COR-L47 (cell line): ENCODE results near the gene COL6A2.
"Not testable (repeated sequence)": the region's sequence is repeated elsewhere in the genome, so short reads cannot be mapped to it uniquely, and the experiment has no call there.

Experiments used
- DNase-seq: peaks from one replicate; lab custom pipeline; 2025; lab: John Stamatoyannopoulos, UW

The COL6A2 gene

GRCh38 chr21:46126309-46127238, 28.7 kb downstream of the COL6A2 start:
- no peak for DNase-seq

DNA sequence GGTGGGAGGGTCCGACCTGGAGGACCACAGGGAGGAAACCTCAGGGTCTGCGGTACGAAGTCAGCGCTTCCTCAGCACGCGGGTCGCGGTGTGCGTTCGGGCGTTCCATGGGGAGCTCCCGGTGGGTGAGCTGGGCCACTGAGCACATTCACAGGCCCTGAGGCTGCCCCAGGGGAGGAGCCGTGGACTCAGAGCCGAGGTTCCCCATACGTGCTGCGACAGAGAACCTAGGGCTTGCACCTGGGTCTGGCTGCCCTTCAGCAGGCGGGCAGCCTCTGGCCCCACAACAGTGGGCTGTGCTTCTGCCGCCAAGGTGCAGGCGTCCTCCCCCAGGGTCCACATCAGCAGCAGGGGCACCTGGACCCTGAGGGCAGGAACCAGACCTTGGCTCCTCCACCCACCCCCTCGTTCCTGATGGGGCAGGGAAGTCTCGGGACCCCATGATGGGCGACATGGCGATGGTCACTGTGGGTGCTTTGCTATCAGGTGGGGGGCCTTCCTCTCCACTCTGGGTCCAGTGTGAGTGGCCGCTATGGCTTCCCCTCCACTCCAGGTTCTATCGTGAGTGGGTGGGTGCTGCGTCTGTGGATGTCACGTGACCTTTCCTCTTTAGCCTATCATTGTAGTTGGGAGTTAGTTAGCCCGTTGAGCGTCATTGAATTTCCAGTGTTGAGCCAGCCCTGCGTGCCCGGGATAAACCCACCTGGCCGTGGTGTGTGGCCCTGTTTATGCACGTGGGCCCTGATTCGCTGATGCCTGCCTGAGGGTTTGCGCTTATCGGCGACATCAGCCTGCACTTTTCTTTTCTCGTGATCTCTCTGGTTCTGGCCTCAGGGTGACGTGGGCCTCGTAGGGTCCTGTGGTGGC, 29.6 kb downstream of the COL6A2 start:
- no peak for DNase-seq

DNA sequence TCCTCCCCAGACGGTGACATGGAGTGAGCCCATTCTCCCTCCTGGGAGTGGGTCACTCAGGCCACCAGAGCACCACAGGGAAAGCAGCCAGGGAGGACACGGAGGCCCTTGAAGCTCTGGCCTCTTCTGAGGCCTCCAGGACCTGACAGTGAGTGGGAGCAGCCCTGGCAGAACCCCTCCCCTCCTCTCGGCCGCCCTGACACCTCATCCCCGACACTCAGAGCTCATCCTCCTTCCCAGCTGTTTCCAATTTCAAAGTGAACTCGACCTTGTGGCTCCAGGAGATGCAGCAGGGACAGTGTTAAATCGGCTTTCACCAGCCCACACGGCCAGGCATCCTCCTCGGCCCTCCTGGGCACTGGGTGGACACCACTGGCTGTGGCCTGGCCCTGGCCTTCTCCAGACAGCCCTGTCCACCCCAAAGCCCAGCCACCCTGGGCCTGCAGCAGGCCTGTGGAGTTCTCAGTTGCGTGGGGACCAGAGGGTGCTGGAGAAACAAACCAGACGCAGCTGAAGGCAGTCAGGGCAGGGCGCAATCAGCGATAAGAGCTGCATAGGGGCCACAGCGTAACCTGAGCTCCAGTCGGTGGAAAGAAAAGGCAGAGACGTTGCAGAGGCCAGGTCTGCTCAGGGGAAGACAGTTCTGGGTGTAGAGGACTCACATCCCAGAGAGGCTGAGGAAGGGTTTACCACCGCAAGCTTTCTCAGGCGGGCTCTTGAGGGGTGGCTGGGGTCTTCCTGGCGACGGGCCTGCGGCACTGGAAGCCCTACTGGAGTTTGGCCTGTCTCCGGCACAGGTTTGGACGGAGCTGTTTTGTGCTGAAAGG, 30.4 kb downstream of the COL6A2 start:
- DNase-seq: no peak

DNA sequence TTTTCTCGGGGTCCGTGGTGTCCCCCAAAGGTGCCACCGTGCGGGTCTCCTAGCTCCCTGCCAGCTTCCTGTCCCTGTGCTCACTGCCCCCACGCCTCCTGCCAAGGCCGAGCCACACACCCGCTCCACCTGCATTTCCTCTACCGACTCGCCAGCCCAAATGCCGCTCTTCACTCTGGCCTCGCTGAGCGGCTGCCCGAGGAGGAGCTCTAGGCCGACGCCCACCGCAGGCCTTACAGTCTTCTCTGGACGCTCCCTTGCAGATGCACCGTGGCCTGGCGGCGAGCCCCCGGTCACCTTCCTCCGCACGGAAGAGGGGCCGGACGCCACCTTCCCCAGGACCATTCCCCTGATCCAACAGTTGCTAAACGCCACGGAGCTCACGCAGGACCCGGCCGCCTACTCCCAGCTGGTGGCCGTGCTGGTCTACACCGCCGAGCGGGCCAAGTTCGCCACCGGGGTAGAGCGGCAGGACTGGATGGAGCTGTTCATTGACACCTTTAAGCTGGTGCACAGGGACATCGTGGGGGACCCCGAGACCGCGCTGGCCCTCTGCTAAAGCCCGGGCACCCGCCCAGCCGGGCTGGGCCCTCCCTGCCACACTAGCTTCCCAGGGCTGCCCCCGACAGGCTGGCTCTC, 31.1 kb downstream of the COL6A2 start:
- no peak for DNase-seq

DNA sequence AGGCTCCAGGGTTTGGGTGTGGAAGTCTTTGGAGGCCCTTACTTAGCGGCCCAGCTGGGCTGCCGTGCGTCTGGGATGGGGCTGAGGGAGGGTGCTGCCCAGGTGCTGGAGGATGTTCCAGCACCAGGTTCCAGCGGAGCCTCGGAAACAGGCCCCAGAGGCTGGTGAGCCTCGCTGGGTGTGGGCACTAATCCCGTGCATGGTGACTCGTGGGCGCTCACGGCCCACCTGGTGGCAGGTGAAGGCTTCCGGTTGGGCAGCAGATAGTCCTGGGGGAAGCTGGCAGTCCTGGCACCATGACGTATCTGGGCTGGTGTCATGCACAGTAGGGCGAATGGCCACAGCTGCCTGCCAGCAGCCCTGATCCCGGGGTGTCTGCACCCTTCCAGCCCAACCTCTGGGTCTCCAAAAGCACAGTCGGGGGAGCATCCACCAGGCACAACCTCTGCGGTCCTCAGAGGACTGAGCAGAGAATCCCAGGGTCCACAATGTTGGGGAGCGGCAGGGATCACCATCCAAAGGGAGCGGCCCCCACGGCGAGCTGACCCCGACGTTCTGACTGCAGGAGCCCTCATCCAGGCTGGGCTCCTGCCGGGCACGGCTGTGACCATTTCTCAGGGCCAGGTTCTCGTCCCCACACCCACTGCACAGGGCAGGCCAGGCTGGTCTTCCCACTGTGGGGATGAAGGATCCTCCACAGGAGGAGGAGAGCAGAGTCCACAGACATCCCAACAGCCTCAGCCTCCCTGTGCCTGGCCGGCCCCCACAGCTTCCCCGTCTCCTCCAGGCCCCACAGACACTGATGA, 32.1 kb downstream of the COL6A2 start:
- no peak for DNase-seq

GRCh38 chr21:46130831-46131587, 33.1 kb downstream of the COL6A2 start:
- DNase-seq: no peak

- DNase-seq: no peak
Observed at GRCh38 chr21:46131588-46131837, 33.6 kb downstream of the COL6A2 start.

DNA sequence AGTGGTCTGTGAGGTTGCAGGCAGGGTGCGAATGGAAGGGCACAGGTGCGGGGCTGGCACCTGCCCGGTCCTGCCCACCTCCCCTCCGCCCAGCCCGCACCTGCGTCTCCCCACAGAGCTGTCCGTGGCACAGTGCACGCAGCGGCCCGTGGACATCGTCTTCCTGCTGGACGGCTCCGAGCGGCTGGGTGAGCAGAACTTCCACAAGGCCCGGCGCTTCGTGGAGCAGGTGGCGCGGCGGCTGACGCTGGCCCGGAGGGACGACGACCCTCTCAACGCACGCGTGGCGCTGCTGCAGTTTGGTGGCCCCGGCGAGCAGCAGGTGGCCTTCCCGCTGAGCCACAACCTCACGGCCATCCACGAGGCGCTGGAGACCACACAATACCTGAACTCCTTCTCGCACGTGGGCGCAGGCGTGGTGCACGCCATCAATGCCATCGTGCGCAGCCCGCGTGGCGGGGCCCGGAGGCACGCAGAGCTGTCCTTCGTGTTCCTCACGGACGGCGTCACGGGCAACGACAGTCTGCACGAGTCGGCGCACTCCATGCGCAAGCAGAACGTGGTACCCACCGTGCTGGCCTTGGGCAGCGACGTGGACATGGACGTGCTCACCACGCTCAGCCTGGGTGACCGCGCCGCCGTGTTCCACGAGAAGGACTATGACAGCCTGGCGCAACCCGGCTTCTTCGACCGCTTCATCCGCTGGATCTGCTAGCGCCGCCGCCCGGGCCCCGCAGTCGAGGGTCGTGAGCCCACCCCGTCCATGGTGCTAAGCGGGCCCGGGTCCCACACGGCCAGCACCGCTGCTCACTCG, 34.1 kb downstream of the COL6A2 start:
- DNase-seq: no peak

GRCh38 chr21:46135782-46136395, 38.0 kb downstream of the COL6A2 start:
- no peak for DNase-seq

- DNase-seq: no peak
Observed at GRCh38 chr21:46136739-46137349, 38.9 kb downstream of the COL6A2 start.

- DNase-seq: no peak
Observed at GRCh38 chr21:46137908-46138307, 40.0 kb downstream of the COL6A2 start.

DNA sequence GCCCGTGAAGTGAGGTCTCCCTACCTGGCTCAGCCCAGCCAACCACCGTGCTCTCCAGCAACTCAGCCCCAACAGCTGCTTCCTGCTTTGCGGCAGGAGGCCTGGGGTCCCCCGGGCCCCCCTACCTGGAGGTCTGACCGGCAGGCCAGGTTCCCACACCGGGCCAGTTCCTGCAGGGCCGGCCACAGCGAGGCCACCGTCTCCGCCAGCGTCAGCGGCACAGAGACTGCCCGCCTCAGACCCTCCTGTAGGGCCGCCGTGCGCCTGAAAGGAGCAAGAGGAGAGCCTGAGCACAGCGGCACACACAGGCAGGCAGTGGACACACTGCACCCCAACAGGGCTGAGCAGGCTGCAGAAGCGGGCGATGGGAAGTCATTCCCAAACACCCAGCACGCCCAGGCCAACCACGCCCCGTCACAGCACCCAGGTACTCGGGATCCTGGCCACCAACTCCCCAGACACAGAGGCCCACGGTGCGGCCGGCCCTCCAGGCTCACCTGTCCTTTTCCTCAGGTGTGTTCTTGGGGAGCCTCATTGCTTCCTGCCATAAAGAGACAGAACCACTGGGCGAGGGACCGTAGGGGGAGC, 40.6 kb downstream of the COL6A2 start:
- DNase-seq: no peak

GRCh38 chr21:46139686-46140085, 41.8 kb downstream of the COL6A2 start:
- no peak for DNase-seq

GRCh38 chr21:46140352-46141003, 42.6 kb downstream of the COL6A2 start:
- DNase-seq: not testable (repeated sequence)

DNA sequence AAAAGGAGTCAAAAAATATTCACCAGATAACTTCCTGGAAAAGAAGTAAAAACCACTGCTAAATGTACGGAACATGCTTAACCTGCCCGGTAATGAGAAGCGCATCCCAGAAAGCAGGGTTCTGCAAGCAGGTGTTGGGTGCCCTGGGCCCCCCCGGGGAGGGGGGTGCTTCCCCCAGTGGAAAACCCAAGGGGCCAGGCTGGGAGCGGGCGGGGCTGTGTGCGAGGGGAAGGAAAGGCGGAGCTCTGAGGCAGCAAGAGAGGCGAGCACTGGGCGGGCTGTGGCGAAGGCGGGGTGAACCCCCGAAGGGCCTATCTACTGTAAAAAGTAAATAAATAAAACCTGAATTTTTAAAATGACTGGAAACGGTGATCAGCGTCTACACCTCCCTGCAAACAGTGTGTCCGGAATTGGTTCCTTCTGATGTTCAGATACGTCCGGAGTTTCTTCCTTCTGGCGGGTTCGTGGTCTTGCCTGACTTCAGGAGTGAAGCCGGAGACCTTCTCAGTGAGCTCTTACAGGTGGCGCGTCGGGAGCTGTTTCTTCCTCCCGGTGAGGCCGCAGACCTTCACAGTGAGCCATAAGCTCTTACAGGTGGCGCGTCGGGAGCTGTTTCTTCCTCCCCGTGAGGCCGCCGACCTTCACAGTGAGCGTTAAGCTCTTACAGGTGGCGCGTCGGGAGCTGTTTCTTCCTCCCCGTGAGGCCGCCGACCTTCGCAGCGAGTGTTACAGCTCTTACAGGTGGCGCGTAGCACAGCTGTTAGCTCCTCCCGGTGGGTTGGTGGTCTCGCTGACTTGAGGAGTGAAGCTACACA, 44.1 kb downstream of the COL6A2 start:
- DNase-seq: no peak

DNA sequence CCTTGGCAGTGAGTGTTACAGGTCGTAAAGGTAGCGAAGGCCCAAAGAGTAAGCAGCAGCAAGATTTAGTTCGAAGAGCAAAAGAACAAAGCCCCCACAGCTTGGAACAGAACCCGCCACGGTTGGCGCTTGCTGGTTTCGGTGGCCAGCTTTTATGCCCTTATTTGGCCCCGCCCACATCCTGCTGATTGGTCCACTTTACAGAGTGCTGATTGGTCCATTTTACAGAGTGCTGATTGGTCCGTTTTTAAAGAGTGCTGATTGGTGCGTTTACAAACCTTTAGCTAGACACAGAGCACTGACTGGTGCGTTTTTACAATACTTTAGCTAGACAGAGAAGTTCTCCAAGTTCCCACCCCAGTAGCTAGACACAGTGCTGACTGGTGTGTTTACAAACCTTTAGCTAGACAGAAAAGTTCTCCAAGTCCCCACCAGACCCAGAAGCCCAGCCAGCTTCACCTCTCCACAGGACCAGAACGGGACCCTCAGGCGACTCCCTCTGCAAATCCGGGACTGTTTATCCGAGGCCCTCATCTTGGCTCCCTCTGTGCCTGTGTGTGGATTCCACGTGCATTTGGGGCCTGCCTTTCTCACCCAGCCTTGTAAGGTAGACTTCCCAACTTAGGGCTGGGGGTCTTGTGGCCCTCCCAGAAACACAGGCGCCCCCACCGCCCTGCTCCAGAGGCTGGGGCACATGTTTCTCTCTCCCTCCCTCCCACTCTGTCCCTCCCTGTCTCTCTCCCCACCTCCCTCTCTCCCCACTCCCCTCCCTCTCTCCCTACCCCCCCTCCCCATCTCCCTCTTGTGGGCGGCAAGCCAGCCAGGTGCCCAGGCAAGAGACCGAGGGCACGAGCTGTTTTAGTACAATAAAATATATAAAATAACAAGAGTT, 44.9 kb downstream of the COL6A2 start:
- no peak for DNase-seq
